Type B pancreatic cell (in vitro differentiated cells): ENCODE results near the gene NXN. TPM values are rescaled to one million over a fixed set of nuclear protein-coding genes. Genes with fewer than 3 reads are reported as not detected.
"Not testable (repeated sequence)": the region's sequence is repeated elsewhere in the genome, so short reads cannot be mapped to it uniquely, and the experiment has no call there.

Experiments
- DNase-seq: peaks from one replicate; pipeline ENCODE4 v3.0.0; 2021; ENCODE audit warnings: mixed read lengths; ENCODE audit not compliant: unreplicated experiment; ENCODE audit errors: extremely low spot score
- H3K27ac Mint-ChIP-seq: 2 replicates; pipeline ENCODE4 v1.8.0; 2021; ENCODE audit warnings: mild to moderate bottlenecking, mixed read lengths
- H3K27me3 Mint-ChIP-seq: 2 replicates; pipeline ENCODE4 v1.8.0; 2021; ENCODE audit warnings: mixed read lengths
- H3K36me3 Mint-ChIP-seq: 2 replicates; pipeline ENCODE4 v1.8.0; 2021; ENCODE audit warnings: mixed read lengths
- H3K4me1 Mint-ChIP-seq: one replicate; pipeline ENCODE4 v1.8.0; 2021; ENCODE audit warnings: mixed read lengths; ENCODE audit not compliant: unreplicated experiment
- H3K4me3 Mint-ChIP-seq: 2 replicates; pipeline ENCODE4 v1.8.0; 2021; ENCODE audit warnings: mild to moderate bottlenecking, mixed read lengths
- H3K9me3 Mint-ChIP-seq: 2 replicates; pipeline ENCODE4 v1.8.0; 2021; ENCODE audit warnings: mixed read lengths
- CTCF ChIP-seq: fragments of 200-600 bp; sonication (generic); conservative IDR thresholded peaks from 2 replicates; pipeline ENCODE4 v1.5.0; 2021; ENCODE audit warnings: antibody characterized with exemption, mild to moderate bottlenecking
- total RNA-seq: library from RNA; stranded (reverse); gene quantifications from 2 replicates; pipeline ENCODE4 v1.2.1, GENCODE V29; 2021; ENCODE audit warnings: low replicate concordance

Gene NXN
- total RNA-seq, 1 donor from 2014 or later = 68.0 TPM

GRCh38 chr17:930258-930657, 49.3 kb downstream of the NXN start:
- H3K36me3 Mint-ChIP-seq = peaks cover 11% of the 10 kb centered on the region
- no peaks in the 10 kb centered on the region for H3K9me3 Mint-ChIP-seq
- TF ChIP-seq CTCF = no peak
- no peak overlapping the region for H3K4me3 Mint-ChIP-seq
- no peak for DNase-seq
- H3K27me3 Mint-ChIP-seq = no peaks in the 10 kb centered on the region
- H3K4me1 Mint-ChIP-seq = peaks cover 42% of the 10 kb centered on the region
- H3K27ac Mint-ChIP-seq = peak overlapping the region; percentile 21

- H3K27me3 Mint-ChIP-seq = no peaks in the 10 kb centered on the region
- peaks cover 47% of the 10 kb centered on the region for H3K4me1 Mint-ChIP-seq
- TF ChIP-seq CTCF = no peak
- peak overlapping the region; percentile 28 for H3K27ac Mint-ChIP-seq
- DNase-seq = no peak
- no peaks in the 10 kb centered on the region for H3K9me3 Mint-ChIP-seq
- peaks cover 13% of the 10 kb centered on the region for H3K36me3 Mint-ChIP-seq
- H3K4me3 Mint-ChIP-seq = no peak overlapping the region
Measured at GRCh38 chr17:929586-929985, 50.0 kb downstream of the NXN start.

GRCh38 chr17:927611-928461, 51.7 kb downstream of the NXN start:
- Mint-ChIP-seq H3K27me3 (no peaks in the 10 kb centered on the region), H3K9me3 (no peaks in the 10 kb centered on the region), H3K4me1 (peaks cover 39% of the 10 kb centered on the region), H3K36me3 (peaks cover 23% of the 10 kb centered on the region), H3K4me3 (peak overlapping the region; percentile 71), H3K27ac (peak overlapping the region; percentile 91)
- no peak for TF ChIP-seq CTCF
- no peak for DNase-seq

GRCh38 chr17:925817-926216, 53.8 kb downstream of the NXN start:
- H3K4me1 Mint-ChIP-seq = peaks cover 38% of the 10 kb centered on the region
- H3K27ac Mint-ChIP-seq = peak overlapping the region; percentile 35
- peaks cover 33% of the 10 kb centered on the region for H3K36me3 Mint-ChIP-seq
- no peaks in the 10 kb centered on the region for H3K27me3 Mint-ChIP-seq
- H3K9me3 Mint-ChIP-seq = no peaks in the 10 kb centered on the region
- peak overlapping the region; percentile 42 for H3K4me3 Mint-ChIP-seq
- no peak for TF ChIP-seq CTCF
- no peak for DNase-seq

- TF ChIP-seq CTCF = no peak
- no peak for DNase-seq
- H3K36me3 Mint-ChIP-seq = peaks cover 35% of the 10 kb centered on the region
- H3K4me1 Mint-ChIP-seq = peaks cover 43% of the 10 kb centered on the region
- H3K4me3 Mint-ChIP-seq = peak overlapping the region; percentile 6
- H3K27ac Mint-ChIP-seq = peak overlapping the region; percentile 72
- H3K9me3 Mint-ChIP-seq = no peaks in the 10 kb centered on the region
- no peaks in the 10 kb centered on the region for H3K27me3 Mint-ChIP-seq
Measured at GRCh38 chr17:924711-925475, 54.7 kb downstream of the NXN start.

GRCh38 chr17:924306-924705, 55.3 kb downstream of the NXN start:
- Mint-ChIP-seq H3K4me1 (peaks cover 43% of the 10 kb centered on the region), H3K4me3 (peak overlapping the region; percentile 6), H3K36me3 (peaks cover 38% of the 10 kb centered on the region), H3K27ac (peak overlapping the region; percentile 72)
- H3K27me3 Mint-ChIP-seq, H3K9me3 Mint-ChIP-seq, DNase-seq: not testable (repeated sequence)
